Glutamatergic neuron (in vitro differentiated cells): ENCODE data around the gene GHRH. TPM values are rescaled to one million over a fixed set of nuclear protein-coding genes. Genes with fewer than 3 reads are reported as not detected.
A peak's percentile ranks its signal among the peaks of the same experiment; 100 is the strongest.

Experiments
- DNase-seq: peaks from one replicate; pipeline ENCODE4 v3.0.0; 2022
- H3K27ac Mint-ChIP-seq: one replicate; pipeline ENCODE4 v1.8.0; 2020; ENCODE audit warnings: mild to moderate bottlenecking, mixed read lengths, inconsistent platforms; ENCODE audit not compliant: unreplicated experiment
- H3K27me3 Mint-ChIP-seq: one replicate; pipeline ENCODE4 v1.8.0; 2020; ENCODE audit warnings: mild to moderate bottlenecking, moderate library complexity, mixed read lengths, inconsistent platforms; ENCODE audit not compliant: unreplicated experiment
- H3K36me3 Mint-ChIP-seq: one replicate; pipeline ENCODE4 v1.8.0; 2020; ENCODE audit warnings: mild to moderate bottlenecking, mixed read lengths, inconsistent platforms; ENCODE audit not compliant: unreplicated experiment
- H3K4me1 Mint-ChIP-seq: one replicate; pipeline ENCODE4 v1.8.0; 2020; ENCODE audit warnings: mild to moderate bottlenecking, low read depth, mixed read lengths, inconsistent platforms; ENCODE audit not compliant: unreplicated experiment
- H3K4me3 Mint-ChIP-seq: one replicate; pipeline ENCODE4 v1.8.0; 2020; ENCODE audit warnings: mild to moderate bottlenecking, mixed read lengths, inconsistent platforms; ENCODE audit not compliant: unreplicated experiment
- H3K9me3 Mint-ChIP-seq: one replicate; pipeline ENCODE4 v1.8.0; 2020; ENCODE audit warnings: mild to moderate bottlenecking, moderate library complexity, mixed read lengths, inconsistent platforms; ENCODE audit not compliant: unreplicated experiment
- CTCF ChIP-seq: fragments of 200-600 bp; sonication (generic); IDR thresholded peaks from one replicate; pipeline ENCODE4 v1.5.0; 2021; ENCODE audit not compliant: partially characterized antibody, unreplicated experiment
- total RNA-seq: library from RNA; stranded (reverse); fragmentation: NEBNext Ultra II Directional; extraction: Animal tissue kit (Norgen Biotek cat#: 25700); gene quantifications from one replicate; pipeline ENCODE4 v1.2.1, GENCODE V29; 2021; ENCODE audit not compliant: unreplicated experiment

Gene GHRH
- total RNA-seq, 1 donor from 2014 or later, result not detected

DNA sequence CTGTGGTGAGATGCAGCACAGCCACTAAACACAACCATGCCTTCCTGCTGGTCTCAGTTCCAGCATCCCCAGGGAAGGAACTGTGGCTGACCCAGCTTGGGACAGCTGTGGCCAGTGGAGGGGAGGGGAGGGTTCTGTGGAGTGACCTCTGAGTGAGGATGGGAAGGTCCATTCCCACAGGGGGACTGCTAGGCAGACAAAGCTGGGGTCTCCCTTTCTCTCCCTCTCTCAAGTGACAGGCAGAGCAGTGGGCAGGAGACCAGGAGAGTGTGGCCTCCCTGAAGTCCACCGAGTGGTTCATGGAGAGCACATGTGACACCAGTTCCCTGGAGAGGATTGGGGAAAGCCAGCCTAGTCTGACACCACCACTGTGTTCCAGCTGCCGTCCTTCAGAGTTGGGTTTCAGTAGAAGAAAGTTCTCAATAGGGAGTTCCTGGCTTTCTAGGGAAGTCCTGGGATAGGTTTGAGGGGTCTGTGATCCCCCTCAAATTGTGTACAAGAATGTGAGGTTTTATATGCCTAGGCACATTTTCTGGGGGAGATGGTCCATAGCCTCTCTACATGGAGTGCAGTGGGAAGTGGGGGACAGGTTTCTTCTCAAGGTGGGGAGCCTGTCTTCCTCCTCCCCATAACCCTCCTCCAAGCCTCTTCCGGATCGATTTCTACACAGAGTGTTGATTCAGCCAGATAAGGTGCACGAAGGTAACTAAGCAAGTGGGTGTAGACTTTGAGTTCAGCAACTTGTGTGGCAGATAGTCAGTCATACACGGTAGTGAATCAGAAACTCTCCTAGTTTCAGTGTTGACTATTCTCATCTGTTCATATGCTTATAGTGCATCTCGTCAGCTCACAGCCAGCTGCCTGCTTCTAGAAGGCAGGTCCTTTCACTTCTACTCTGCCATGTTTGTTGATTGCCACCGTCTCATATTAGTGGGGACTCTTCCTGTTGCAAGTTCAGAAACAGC, 46.8 kb upstream of the GHRH start:
- peaks cover 24% of the 10 kb centered on the region for H3K4me1 Mint-ChIP-seq
- H3K36me3 Mint-ChIP-seq, result no peaks in the 10 kb centered on the region
- peak; percentile 59 for DNase-seq
- peak overlapping the region; percentile 31 for H3K27ac Mint-ChIP-seq
- H3K9me3 Mint-ChIP-seq, result no peaks in the 10 kb centered on the region
- TF ChIP-seq CTCF, result no peak
- H3K4me3 Mint-ChIP-seq, result no peak overlapping the region
- no peaks in the 10 kb centered on the region for H3K27me3 Mint-ChIP-seq

- no peak for DNase-seq
- Mint-ChIP-seq H3K36me3 (no peaks in the 10 kb centered on the region), H3K4me3 (no peak overlapping the region), H3K27me3 (no peaks in the 10 kb centered on the region), H3K27ac (no peak overlapping the region), H3K9me3 (no peaks in the 10 kb centered on the region), H3K4me1 (peaks cover 24% of the 10 kb centered on the region)
- no peak for TF ChIP-seq CTCF
These were observed 44.2 kb upstream of the GHRH start for GRCh38 chr20:37305839-37306238.

DNA sequence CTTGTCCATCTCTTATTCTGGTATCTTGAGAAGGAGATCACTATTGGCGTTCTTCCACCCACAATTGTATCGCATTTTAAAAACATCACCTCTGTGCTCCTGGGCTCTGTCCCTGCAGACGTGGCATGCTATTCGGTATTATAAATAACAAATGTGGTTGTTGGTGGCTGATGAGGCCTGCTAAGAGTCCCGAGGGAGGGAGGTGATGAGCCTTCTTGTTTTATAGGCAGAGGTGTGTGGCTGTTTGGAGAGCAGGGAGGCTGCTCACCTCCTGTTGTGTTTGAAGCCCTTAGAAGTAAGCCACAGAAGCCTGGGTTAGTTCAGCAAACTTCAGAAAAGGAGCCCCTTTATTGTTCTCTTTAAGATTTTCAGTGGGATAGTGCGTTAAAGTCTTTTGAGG, 43.5 kb upstream of the GHRH start:
- DNase-seq, result no peak
- peaks cover 6% of the 10 kb centered on the region for H3K36me3 Mint-ChIP-seq

DNA sequence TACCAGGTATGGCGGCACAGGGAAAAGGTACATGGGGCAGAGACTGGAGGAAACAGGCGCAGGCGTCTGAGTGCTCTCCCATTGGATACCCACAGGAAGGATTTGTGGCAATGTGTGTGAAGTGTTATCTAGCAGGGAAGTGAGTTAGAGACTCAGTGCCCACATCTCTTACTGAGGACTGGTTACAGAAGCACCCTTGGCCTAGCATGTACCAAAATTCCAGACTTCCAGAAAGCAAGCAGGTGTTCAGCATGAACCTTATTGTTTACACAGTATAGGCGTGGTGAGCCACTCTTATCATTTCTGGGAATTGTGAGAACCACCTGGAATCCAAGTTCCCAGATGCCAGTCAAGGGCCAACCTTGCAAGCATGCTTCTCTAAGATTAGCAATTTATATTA, 42.0 kb upstream of the GHRH start:
- H3K27ac Mint-ChIP-seq, result no peak overlapping the region
- peaks cover 6% of the 10 kb centered on the region for H3K36me3 Mint-ChIP-seq
- no peak for TF ChIP-seq CTCF
- H3K4me1 Mint-ChIP-seq, result peaks cover 16% of the 10 kb centered on the region
- no peaks in the 10 kb centered on the region for H3K9me3 Mint-ChIP-seq
- no peaks in the 10 kb centered on the region for H3K27me3 Mint-ChIP-seq
- no peak for DNase-seq
- no peak overlapping the region for H3K4me3 Mint-ChIP-seq

More for the DNA sequence above, 43.5 kb upstream of the GHRH start:
- TF ChIP-seq CTCF, result no peak
- Mint-ChIP-seq H3K4me1 (peaks cover 22% of the 10 kb centered on the region), H3K27me3 (no peaks in the 10 kb centered on the region), H3K27ac (no peak overlapping the region), H3K4me3 (no peak overlapping the region), H3K9me3 (no peaks in the 10 kb centered on the region)

DNA sequence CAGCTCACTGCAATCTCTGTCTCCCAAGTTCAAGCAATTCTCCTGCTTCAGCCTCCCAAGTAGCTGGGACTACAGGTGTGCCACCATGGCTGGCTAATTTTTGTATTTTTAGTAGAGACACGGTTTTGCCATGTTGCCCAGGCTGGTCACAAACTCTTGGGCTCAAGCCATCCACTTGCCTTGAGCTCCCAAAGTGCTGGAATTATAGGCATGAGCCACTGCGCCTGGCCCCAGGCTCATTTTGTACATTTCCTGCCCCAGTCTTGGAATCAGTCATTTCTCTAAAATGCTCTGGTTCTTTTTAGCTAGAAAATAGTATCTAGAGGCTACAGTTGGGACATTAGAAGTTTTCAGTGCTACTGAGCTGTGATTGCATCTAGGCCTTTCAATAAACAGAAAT, 41.4 kb upstream of the GHRH start:
- DNase-seq, result no peak
- H3K27me3 Mint-ChIP-seq, result no peaks in the 10 kb centered on the region
- H3K27ac Mint-ChIP-seq, result no peak overlapping the region
- TF ChIP-seq CTCF, result no peak
- H3K36me3 Mint-ChIP-seq, result peaks cover 6% of the 10 kb centered on the region
- H3K9me3 Mint-ChIP-seq, result no peaks in the 10 kb centered on the region
- peaks cover 11% of the 10 kb centered on the region for H3K4me1 Mint-ChIP-seq
- H3K4me3 Mint-ChIP-seq, result no peak overlapping the region
